NB4 (cell line): ENCODE data around the gene ZNF692.

ENCODE experiments used
- DNase-seq: peaks from one replicate; pipeline ENCODE4 v3.0.0; 2010; ENCODE audit warnings: low read depth
- H3K4me3 ChIP-seq: one replicate; pipeline ENCODE4 v1.5.1; 2011; ENCODE audit warnings: mild to moderate bottlenecking, low read depth, low read length, moderate library complexity
- MYC ChIP-seq: IDR thresholded peaks from 2 replicates; pipeline ENCODE4 v1.6.1; 2011; ENCODE audit warnings: low read depth, low read length
- POLR2A ChIP-seq: IDR thresholded peaks from 2 replicates; pipeline ENCODE4 v1.6.1; 2011; ENCODE audit warnings: mild to moderate bottlenecking; ENCODE audit not compliant: insufficient read length; ENCODE audit errors: extremely low read depth
- TF ChIP-seq, protein P1 (sequence below): IDR thresholded peaks from 2 replicates; pipeline ENCODE4 v1.6.1; 2011; ENCODE audit warnings: low read depth, low read length
- TF ChIP-seq, protein P2 (sequence below): IDR thresholded peaks from one replicate; pipeline ENCODE4 v1.5.1; 2012; ENCODE audit warnings: low read depth, low read length

Gene ZNF692

DNA sequence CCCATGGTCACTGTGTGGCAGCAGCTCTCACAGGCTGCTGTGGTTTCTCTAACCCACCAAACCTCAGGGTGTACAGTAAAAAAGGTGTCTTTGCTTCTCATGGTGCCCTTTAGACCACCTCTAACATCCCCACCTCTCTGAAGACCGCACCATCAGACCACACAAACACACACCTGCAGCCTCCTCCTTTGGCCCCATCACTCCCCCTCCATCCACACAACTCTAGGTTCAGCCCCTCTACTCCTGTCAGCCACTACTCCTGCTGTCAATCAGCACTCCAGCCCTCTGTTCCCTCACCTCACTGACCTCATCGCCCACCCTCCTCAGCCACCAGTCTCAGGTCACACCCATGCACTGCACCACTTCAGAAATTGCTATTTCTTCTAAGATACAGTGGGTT is 7.5 kb downstream of the ZNF692 start:
- DNase-seq = no peak
- TF ChIP-seq, protein P1, sequence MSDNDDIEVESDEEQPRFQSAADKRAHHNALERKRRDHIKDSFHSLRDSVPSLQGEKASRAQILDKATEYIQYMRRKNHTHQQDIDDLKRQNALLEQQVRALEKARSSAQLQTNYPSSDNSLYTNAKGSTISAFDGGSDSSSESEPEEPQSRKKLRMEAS = no peak
- TF ChIP-seq, protein P2, sequence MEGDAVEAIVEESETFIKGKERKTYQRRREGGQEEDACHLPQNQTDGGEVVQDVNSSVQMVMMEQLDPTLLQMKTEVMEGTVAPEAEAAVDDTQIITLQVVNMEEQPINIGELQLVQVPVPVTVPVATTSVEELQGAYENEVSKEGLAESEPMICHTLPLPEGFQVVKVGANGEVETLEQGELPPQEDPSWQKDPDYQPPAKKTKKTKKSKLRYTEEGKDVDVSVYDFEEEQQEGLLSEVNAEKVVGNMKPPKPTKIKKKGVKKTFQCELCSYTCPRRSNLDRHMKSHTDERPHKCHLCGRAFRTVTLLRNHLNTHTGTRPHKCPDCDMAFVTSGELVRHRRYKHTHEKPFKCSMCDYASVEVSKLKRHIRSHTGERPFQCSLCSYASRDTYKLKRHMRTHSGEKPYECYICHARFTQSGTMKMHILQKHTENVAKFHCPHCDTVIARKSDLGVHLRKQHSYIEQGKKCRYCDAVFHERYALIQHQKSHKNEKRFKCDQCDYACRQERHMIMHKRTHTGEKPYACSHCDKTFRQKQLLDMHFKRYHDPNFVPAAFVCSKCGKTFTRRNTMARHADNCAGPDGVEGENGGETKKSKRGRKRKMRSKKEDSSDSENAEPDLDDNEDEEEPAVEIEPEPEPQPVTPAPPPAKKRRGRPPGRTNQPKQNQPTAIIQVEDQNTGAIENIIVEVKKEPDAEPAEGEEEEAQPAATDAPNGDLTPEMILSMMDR = no peak
- TF ChIP-seq MYC (no peak), POLR2A (no peak)
- no peak overlapping the region for H3K4me3 ChIP-seq

DNA sequence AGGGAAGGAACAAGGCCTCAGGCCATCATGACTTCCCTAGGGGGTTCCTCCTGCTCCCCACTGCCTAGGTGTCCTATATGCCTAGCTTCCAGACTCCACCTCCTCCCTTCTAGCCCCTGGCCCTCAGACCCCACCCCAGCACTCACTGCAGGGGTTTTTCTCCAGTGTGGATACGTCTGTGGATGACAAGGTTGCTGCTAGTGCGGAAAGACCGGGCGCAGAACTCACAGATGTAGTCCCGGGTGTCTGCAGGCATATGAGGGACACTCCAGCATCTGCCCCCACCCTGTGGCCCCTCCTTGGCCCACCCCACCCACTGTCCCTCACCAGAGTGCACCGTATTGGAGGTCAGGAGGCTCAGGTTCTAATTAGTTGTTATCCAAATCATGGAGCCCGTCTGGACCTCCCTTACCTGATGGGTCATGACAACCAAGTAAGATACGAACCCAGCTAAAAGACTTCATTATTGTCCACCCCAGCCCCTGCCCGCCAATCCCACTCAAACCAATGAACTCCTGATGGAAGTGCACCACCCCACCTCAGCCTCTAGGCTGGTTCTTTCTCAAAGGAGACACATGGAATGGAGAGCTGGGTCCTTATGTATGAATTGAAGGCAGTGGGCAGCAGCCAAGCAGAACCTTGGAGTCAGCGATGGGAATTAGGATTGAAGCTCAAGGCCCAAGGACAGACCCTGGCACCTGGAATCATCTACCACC is 8.2 kb downstream of the ZNF692 start:
- TF ChIP-seq POLR2A = no peak
- TF ChIP-seq MYC = no peak
- TF ChIP-seq, protein P1 = no peak
- TF ChIP-seq, protein P2 = no peak
- no peak for DNase-seq
- H3K4me3 ChIP-seq = no peak overlapping the region

DNA sequence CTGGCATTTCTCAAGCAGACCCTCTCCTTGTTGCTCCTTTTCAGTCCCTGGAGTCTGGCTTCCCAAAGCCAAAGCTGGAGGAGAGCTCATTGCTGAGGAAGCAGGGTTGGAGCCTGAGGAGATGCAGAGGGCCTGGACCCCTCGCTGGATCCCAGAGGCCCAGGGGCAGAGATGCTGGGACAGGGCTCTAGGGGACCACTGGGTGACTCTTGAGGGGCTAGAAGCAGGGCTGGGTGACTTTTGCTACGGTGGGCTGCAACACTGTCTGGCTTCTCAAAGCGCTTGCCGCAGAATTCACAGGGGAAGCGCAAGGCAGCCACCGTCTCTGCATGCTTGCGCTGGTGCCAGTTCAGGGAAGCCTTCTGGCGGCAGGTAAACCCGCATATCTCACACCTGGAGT is 8.8 kb downstream of the ZNF692 start:
- no peak overlapping the region for H3K4me3 ChIP-seq
- DNase-seq = no peak
- TF ChIP-seq POLR2A (no peak), MYC (no peak)
- TF ChIP-seq, protein P1 = no peak
- TF ChIP-seq, protein P2 = no peak

DNA sequence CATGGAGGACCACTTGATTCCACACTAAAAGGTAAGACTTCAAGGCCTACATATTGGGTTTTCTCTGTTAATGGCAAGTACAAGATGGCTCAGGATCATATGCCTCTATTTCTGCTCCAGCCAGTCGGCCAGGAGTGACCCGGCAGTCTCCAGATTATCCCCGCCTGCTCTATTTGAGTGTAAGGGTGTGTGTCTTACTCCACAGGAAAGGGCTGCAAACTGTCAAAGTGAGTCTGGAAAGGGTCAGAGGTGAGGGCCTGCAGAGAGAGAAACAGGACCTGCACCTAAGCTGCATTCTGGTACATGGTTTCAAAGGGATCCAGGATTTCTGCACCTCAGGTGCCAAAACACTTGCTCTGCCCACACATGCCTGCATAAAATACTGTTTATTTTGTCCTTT is 9.2 kb downstream of the ZNF692 start:
- no peak overlapping the region for H3K4me3 ChIP-seq
- DNase-seq = no peak
- TF ChIP-seq POLR2A (no peak), MYC (no peak)
- TF ChIP-seq, protein P1 = no peak
- TF ChIP-seq, protein P2 = no peak

DNA sequence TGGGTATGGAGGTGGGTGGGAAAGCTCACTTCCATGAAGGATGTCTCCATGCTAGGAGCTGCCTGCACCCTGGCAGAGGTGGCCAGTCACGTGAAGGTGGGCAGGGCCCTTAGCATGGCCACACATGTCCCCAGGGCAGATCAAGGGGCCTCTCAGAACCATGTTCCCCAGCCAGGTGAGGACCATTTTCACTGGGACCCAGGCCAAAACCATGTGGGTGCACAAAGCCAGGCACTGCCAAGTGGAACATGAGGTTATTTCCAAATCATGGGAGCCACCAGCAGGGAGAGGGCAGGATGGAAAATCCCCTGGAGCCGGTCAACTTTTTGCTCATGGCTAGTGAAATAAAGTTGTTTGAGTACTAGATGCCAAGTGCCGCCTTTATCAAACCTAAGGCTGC is 9.7 kb downstream of the ZNF692 start:
- no peak overlapping the region for H3K4me3 ChIP-seq
- TF ChIP-seq, protein P2 = no peak
- TF ChIP-seq, protein P1 = no peak
- TF ChIP-seq POLR2A = no peak
- no peak for TF ChIP-seq MYC

DNA sequence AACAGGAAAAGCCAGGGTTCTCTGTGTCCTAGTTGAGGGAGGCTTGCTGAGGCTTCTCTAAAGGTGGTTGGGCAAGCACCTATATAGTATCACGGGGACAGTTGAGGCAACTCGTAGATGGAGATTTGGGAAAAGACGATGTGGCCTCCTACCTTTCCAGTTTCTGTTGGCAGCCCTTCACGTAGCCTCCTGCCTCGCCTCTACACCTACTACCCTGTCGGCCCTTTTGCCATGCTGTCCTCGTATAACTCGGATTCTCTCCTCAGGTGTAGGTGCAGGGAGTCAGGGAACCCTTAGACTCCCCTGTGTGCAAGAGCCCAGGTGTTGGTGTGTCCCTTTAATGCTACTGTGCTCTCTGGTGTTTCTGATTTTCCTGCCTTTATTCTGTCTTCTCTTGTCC is 10.3 kb downstream of the ZNF692 start:
- no peak for DNase-seq
- TF ChIP-seq POLR2A (no peak), MYC (no peak)
- TF ChIP-seq, protein P2 = no peak
- TF ChIP-seq, protein P1 = no peak
- H3K4me3 ChIP-seq = no peak overlapping the region

More for the DNA sequence above, 9.7 kb downstream of the ZNF692 start:
- DNase-seq = no peak
